ENCODE data around the gene CAMTA1.
A peak's percentile ranks its signal among the peaks of the same experiment; 100 is the strongest.

CAMTA1 gene

GRCh38 chr1:7442918-7443317 is 657.7 kb downstream of the CAMTA1 start:
- no peak for FAIRE-seq
- TF ChIP-seq, protein P1, sequence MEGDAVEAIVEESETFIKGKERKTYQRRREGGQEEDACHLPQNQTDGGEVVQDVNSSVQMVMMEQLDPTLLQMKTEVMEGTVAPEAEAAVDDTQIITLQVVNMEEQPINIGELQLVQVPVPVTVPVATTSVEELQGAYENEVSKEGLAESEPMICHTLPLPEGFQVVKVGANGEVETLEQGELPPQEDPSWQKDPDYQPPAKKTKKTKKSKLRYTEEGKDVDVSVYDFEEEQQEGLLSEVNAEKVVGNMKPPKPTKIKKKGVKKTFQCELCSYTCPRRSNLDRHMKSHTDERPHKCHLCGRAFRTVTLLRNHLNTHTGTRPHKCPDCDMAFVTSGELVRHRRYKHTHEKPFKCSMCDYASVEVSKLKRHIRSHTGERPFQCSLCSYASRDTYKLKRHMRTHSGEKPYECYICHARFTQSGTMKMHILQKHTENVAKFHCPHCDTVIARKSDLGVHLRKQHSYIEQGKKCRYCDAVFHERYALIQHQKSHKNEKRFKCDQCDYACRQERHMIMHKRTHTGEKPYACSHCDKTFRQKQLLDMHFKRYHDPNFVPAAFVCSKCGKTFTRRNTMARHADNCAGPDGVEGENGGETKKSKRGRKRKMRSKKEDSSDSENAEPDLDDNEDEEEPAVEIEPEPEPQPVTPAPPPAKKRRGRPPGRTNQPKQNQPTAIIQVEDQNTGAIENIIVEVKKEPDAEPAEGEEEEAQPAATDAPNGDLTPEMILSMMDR (IDR thresholded peaks at IDR 0.05; ENCODE audit: insufficient read depth, missing control alignments): no peak

DNA sequence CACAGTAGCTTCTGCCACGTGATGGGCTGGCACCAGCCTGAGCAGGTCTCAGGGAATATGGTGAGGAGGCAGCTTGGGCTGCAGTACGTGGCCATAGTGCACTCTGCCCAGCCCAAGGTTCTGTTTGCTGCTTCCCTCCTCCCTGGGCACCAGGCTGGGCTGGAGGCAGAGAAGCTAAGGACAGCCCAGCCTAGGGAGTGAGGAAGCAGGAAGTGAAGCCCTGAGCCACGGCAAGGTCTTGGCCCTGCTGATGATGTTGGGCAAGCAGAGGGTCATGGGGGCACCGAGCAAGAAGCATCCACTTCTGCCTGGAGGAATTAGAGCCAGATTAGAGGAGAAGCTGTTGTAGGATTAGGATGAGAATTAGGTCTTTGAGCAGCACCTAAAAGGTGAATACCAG is 659.1 kb downstream of the CAMTA1 start:
- FAIRE-seq: no peak
- TF ChIP-seq, protein P1 (IDR thresholded peaks at IDR 0.05; ENCODE audit: insufficient read depth, missing control alignments): no peak
- no peak for DNase-seq (ENCODE audit: insufficient read length, low spot score)

More at GRCh38 chr1:7442918-7443317, 657.7 kb downstream of the CAMTA1 start:
- no peak for DNase-seq (ENCODE audit: insufficient read length, low spot score)

GRCh38 chr1:7447093-7447492 is 661.8 kb downstream of the CAMTA1 start:
- TF ChIP-seq, protein P1 (IDR thresholded peaks at IDR 0.05; ENCODE audit: insufficient read depth, missing control alignments): no peak
- no peak for DNase-seq (ENCODE audit: insufficient read length, low spot score)
- no peak for FAIRE-seq

GRCh38 chr1:7447736-7448135 is 662.5 kb downstream of the CAMTA1 start:
- TF ChIP-seq, protein P1 (IDR thresholded peaks at IDR 0.05; ENCODE audit: insufficient read depth, missing control alignments): no peak
- FAIRE-seq (no peak), DNase-seq (ENCODE audit: insufficient read length, low spot score) (no peak)

- TF ChIP-seq, protein P1 (IDR thresholded peaks at IDR 0.05; ENCODE audit: insufficient read depth, missing control alignments): no peak
- DNase-seq (ENCODE audit: insufficient read length, low spot score) (no peak), FAIRE-seq (no peak)
Measured at GRCh38 chr1:7448986-7449385, 663.7 kb downstream of the CAMTA1 start.

GRCh38 chr1:7449750-7450149 is 664.5 kb downstream of the CAMTA1 start:
- no peak for DNase-seq (ENCODE audit: insufficient read length, low spot score)
- TF ChIP-seq, protein P1 (IDR thresholded peaks at IDR 0.05; ENCODE audit: insufficient read depth, missing control alignments): no peak
- no peak for FAIRE-seq

- peak; percentile 56 for DNase-seq (ENCODE audit: insufficient read length, low spot score)
- FAIRE-seq: no peak
- TF ChIP-seq, protein P1 (IDR thresholded peaks at IDR 0.05; ENCODE audit: insufficient read depth, missing control alignments): no peak
Measured at GRCh38 chr1:7450838-7451237, 665.6 kb downstream of the CAMTA1 start.
